Measurements from ENCODE around the gene HPGDS.
"Not testable (repeated sequence)": the region's sequence is repeated elsewhere in the genome, so short reads cannot be mapped to it uniquely, and the experiment has no call there.

Gene HPGDS

GRCh38 chr4:94342694-94343093 is at the start of gene HPGDS:
Gene HPGDS, minus strand, starts transcription at chr4:94342836. Its CDS starts 8,207 bp downstream, at chr4:94334629.
- no peak for TF ChIP-seq ZNF274 (IDR thresholded peaks at IDR 0.05; ENCODE audit: low read depth, low read length)
- H3K4me3 ChIP-seq (ENCODE audit: low read length): no peak within 1 kb of the TSS

- H3K4me3 ChIP-seq (ENCODE audit: low read length): no peak overlapping the region
- no peak for TF ChIP-seq ZNF274 (IDR thresholded peaks at IDR 0.05; ENCODE audit: low read depth, low read length)
Measured at GRCh38 chr4:94390804-94391410, 48.3 kb upstream of the HPGDS start.

GRCh38 chr4:94389595-94390267 is 47.1 kb upstream of the HPGDS start:
- TF ChIP-seq ZNF274 (IDR thresholded peaks at IDR 0.05; ENCODE audit: low read depth, low read length): no peak
- H3K4me3 ChIP-seq (ENCODE audit: low read length): no peak overlapping the region

GRCh38 chr4:94387965-94388364 is 45.3 kb upstream of the HPGDS start:
- H3K4me3 ChIP-seq (ENCODE audit: low read length): not testable (repeated sequence)

- H3K4me3 ChIP-seq (ENCODE audit: low read length): not testable (repeated sequence)
Measured at GRCh38 chr4:94385452-94385851, 42.8 kb upstream of the HPGDS start.

- not testable (repeated sequence) for H3K4me3 ChIP-seq (ENCODE audit: low read length)
Measured at GRCh38 chr4:94382891-94383290, 40.3 kb upstream of the HPGDS start.

- H3K4me3 ChIP-seq (ENCODE audit: low read length): no peak overlapping the region
- no peak for TF ChIP-seq ZNF274 (IDR thresholded peaks at IDR 0.05; ENCODE audit: low read depth, low read length)
Measured at GRCh38 chr4:94378047-94378446, 35.4 kb upstream of the HPGDS start.

GRCh38 chr4:94377294-94377693 is 34.7 kb upstream of the HPGDS start:
- no peak for TF ChIP-seq ZNF274 (IDR thresholded peaks at IDR 0.05; ENCODE audit: low read depth, low read length)
- H3K4me3 ChIP-seq (ENCODE audit: low read length): no peak overlapping the region

GRCh38 chr4:94375364-94375763 is 32.7 kb upstream of the HPGDS start:
- TF ChIP-seq ZNF274 (IDR thresholded peaks at IDR 0.05; ENCODE audit: low read depth, low read length): no peak

GRCh38 chr4:94373752-94374151 is 31.1 kb upstream of the HPGDS start:
- no peak overlapping the region for H3K4me3 ChIP-seq (ENCODE audit: low read length)
- TF ChIP-seq ZNF274 (IDR thresholded peaks at IDR 0.05; ENCODE audit: low read depth, low read length): no peak

More at GRCh38 chr4:94375364-94375763, 32.7 kb upstream of the HPGDS start:
- no peak overlapping the region for H3K4me3 ChIP-seq (ENCODE audit: low read length)

GRCh38 chr4:94372991-94373390 is 30.4 kb upstream of the HPGDS start:
- no peak for TF ChIP-seq ZNF274 (IDR thresholded peaks at IDR 0.05; ENCODE audit: low read depth, low read length)
- H3K4me3 ChIP-seq (ENCODE audit: low read length): no peak overlapping the region

GRCh38 chr4:94372228-94372978 is 29.8 kb upstream of the HPGDS start:
- TF ChIP-seq ZNF274 (IDR thresholded peaks at IDR 0.05; ENCODE audit: low read depth, low read length): no peak

GRCh38 chr4:94371290-94371689 is 28.7 kb upstream of the HPGDS start:
- no peak for TF ChIP-seq ZNF274 (IDR thresholded peaks at IDR 0.05; ENCODE audit: low read depth, low read length)
- no peak overlapping the region for H3K4me3 ChIP-seq (ENCODE audit: low read length)

More at GRCh38 chr4:94372228-94372978, 29.8 kb upstream of the HPGDS start:
- no peak overlapping the region for H3K4me3 ChIP-seq (ENCODE audit: low read length)

GRCh38 chr4:94370533-94371254 is 28.1 kb upstream of the HPGDS start:
- TF ChIP-seq ZNF274 (IDR thresholded peaks at IDR 0.05; ENCODE audit: low read depth, low read length): no peak
- no peak overlapping the region for H3K4me3 ChIP-seq (ENCODE audit: low read length)
